C1 segment of cervical spinal cord (tissue), 14 donors: Measurements from ENCODE around the gene CIRBP.
A peak's percentile ranks its signal among the peaks of the same experiment; 100 is the strongest.
"Not testable (repeated sequence)": the region's sequence is repeated elsewhere in the genome, so short reads cannot be mapped to it uniquely, and the experiment has no call there.

Source experiments
- DNase-seq, 14 donors: peaks; one replicate each; lab custom pipeline; 2025; lab: John Stamatoyannopoulos, UW

Gene CIRBP

GRCh38 chr19:1308718-1309117, 39.6 kb downstream of the CIRBP start:
- no peak for DNase-seq

DNA sequence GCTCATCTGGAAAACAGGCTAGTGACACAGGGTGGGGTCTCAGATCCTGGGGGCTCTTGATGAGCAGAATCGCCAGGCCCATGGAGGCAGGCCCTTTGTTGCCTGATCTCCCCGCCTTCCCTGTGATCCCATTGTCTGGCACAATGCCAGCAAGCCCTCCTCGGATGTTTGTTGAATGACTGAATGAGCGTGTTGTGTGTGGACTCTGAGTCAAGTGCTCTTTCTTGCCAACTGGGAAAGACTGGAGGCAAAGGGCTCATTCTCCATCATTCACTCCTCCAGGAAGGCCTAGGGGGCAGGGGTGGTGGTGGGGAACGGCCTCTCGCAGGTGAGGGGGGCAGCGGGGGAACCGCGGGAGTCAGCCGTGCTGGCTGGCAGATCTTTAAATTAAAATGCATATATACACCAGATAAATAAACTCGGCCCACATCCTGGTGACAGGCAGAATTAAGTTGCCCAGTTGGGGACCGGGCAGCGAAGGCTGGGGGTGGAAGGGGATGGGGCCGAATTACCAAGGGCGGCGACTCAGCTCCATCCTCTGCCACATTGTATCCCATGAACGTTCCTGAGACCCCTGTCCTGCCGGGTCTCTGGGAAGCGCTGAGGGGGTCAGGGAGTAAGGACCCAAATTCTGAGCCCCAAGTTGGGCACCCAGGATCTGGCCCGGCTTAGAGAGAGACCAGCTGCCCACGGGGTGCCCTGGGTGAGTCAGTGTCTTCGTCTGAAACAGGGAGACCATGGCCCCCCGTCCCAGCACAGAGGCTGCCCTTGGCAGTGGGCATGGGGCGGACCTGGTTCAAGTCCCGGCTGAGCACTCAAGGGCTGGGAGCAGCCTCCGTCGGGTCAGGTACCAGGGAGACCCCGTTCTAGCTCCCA, 41.1 kb downstream of the CIRBP start:
- no peak for DNase-seq

DNA sequence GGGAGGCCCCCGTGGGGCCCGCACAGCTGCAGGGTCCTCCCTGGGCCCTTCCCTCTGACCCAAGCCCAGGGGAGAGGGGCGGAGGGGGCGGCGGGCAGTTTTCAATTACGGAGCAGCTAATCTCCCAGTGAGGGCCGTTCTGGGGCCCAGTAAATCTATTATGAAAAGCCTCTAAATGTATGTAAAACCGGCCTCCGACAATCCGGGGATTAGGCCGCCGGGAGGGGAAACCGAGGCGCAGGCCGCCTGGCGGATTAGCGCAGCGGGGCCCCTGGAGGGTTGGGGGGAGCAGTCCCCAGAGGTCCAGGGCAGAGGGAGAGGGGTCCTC, 41.7 kb downstream of the CIRBP start:
- DNase-seq: no peak

GRCh38 chr19:1311543-1312091, 42.5 kb downstream of the CIRBP start:
- no peak for DNase-seq

DNA sequence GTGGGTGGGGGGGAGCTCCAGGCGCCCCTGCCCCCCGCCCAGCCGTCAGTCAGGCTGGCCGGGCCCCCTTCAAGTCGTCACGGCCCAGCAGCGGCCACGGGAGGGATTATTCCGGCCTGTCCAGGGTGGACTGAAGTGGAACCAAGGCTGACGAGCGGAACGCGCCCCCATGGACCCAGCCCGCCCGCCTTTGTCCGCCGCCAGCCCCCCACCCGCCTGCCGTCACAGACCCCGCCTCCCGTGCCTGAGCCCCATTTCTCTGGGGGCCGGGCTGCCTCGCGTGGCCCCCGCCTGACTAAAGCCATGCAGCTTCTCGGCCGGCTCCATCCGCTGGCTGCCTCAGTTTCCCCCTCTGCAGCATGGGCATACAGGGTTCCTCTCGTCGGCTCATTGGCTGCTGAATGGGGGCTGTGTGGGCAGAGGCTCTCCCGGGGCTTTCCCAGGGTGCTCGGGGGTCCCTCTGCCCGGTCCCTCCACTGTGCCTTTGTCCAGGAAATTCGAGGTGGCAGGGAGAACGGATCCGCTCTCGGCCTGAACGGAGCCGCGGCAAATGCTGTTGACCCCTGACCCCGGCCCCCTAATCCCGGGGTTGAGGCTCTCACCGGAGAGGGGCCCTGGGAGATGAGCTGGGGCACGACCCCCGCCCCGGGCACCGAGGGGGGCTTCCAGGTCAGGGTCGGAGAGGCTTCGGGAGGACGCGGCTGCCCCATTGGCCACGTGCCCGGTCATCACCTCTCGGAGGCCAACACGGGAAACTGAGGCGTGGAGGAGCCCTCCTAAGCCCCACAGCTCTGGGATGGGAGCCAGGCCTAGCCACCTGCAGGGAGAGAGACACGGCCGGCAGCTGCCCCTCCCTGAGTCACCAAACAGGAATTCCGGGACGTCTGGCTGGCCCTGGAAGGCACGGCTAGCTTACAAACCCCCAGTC, 43.9 kb downstream of the CIRBP start:
- no peak for DNase-seq

DNA sequence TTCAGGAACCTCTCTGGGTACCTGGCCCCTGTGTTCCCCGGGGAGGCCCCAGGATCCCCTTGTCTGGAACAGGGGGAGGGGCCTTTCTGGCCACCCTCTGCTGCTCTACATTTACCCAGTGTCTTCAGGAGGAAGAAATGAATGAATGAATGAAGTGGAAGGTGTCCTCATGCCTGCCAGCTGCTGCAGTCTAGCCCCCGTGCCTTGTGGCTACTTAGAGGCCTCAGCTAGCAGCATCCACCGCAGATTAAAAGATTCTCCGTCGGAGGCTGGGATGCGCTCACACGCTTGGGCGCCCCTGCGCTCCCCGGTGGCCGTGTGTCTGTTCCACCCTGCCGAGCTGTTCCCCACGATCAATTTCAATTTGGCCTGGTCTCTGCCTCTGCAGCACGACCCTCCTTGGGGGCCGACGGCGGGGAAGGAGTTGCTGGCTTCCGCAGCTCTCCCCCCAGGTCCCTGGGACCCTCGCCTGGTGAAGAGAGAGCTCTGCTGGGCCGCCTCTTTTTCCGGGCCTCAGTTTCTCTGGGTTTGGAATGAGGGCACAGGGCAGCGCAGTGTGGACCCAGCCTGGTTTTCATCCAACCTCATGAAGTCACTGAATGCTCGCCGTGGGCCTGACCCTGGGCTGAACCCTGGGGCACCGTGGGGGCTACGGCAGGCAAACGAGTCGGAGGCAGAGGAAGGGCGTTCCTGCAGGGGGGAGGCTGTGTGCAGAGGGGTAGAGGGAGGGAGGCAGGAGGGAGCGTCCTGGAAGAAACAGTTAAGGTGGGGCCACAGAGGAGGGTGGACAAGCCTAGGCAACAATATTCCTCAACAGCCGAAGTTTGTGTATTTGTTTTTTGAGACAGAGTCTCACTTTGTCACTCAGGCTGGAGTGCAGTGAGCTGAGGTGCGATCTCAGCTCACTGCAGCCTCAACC, 44.8 kb downstream of the CIRBP start:
- DNase-seq: no peak

- peak in 10 of 14 donors; percentile 15 to 68 (median 35) for DNase-seq
Measured at GRCh38 chr19:1315470-1316166, 46.5 kb downstream of the CIRBP start.

- DNase-seq: no peak
Measured at GRCh38 chr19:1316466-1316865, 47.3 kb downstream of the CIRBP start.

DNA sequence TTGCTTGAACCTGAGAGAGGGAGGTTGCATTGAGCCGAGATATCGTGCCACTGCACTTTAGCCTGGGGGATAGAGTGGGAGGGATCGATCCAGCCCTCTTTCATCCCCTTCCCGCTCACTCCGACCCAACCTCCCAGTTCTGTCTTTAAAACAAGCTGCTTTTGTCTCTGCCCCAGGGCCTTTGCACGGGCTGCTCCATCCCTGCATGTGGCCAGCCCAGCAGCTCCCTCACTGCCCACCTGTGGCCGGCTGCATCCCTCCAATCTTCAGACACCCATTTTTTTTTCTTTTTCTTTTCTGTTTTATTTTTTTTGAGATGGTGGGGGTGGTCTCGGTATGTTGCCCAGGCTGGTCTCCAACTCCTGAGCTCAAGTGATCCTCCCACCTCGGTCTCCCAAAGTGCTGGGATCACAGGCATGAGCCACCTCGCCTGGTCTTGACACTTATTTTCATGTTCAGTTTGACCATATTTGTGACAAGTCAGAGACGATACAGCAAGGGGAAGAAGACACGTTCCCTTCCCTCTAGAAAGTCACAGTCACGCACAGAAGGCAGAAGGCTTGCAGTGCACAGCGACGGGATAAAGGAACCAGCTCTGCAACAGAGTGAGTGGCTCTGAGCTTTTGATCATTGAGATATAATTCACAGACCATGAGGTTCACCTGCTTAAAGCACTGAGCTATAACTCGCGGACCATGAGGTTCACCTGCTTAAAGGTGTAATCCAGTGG, 48.3 kb downstream of the CIRBP start:
- no peak for DNase-seq

- DNase-seq: no peak
Measured at GRCh38 chr19:1318678-1319471, 49.7 kb downstream of the CIRBP start.

DNA sequence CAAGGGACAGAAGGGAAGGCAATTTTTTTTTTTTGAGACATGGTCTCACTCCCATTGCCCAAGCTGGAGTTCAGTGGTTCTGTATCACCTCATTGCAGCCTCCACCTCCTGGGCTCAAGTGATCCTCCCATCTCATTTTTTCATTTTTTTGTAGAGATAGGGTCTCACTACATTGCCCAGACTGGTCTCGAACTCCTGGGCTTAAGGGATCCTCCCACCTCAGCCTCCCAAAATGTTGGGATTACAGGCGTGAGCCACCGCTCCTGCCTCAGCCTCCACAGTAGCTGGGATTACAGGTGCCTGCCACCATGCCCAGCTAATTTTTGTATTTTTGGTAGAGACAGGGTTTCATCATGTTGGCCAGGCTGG, 51.1 kb downstream of the CIRBP start:
- not testable (repeated sequence) for DNase-seq

GRCh38 chr19:1321539-1321938, 52.4 kb downstream of the CIRBP start:
- DNase-seq: no peak

DNA sequence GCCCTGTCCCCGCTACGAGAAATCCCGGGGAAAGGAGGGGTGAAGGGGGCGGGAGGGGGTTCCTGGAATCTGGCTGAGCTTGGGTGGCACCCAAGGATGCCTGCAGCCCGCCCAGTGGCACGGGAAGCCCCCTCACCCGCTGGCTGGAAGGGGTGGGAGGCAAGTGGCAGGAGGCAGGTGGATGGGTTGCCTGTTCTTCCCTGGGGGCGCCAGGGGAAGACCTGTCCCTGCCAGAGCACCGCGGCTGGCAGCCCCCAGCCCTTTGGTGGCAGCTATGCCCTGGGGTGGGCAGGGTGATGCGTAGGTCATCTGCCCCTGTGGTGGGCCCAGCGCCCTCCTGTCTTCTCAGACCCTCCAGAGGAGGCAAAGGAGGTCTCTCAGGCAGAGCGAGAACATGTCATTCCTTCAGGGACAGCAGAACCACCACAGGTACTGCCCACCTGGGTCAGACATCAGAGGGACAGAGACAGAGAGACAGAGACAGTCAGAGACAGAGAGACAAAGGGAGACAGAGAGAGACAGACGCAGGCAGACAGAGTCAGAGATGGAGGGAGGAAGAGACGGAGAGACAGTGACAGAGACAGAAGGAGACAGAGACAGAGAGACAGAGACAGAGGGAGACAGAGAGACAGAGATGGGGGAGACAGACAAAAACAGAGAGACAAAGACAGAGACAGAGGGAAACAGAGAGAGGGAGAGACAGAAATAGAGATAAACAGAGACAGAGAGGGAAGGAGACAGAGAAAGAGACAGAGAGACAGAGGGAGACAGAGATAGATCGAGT, 53.3 kb downstream of the CIRBP start:
- DNase-seq: no peak

DNA sequence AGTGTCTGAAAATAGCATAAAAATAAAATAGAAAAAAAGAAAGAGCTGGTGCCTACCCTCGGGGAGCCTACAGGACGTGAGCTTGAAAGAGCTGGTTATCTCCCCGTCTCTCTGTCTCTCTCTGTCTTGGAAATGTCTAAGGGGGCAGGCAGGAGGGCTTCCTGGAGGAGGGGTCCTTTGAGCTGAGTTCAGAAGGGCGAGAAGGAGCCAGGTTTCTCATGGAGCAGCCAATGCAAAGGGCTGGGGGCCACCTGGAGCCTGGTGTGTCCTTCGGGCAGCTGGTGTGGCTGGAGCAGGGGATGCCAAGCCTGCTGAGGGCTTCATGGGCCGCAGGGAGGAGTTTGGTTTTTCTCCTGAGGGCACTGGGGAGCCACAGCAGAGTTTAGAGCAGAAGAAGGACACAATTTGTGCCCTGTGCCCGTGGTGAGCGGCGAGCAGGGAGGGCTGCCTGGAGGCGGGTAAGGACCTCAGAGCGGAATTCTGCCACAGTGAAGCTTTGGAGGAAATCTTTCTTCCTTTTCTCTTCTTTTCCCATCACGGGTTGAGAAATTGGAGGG, 55.2 kb downstream of the CIRBP start:
- no peak for DNase-seq
